H1 (cell line): ENCODE measurements around the gene SEMA4D. TPM values are rescaled to one million over a fixed set of nuclear protein-coding genes. Genes with fewer than 3 reads are reported as not detected.

Source experiments
- CTCF ChIA-PET: fragments of 300-600 bp; sonication (Branson Sonifier 250); formaldehyde crosslinking; loops from one replicate; lab custom pipeline; 2021; ENCODE audit not compliant: partially characterized antibody; lab: Charles Lee
- POLR2A ChIA-PET: fragments of 300-600 bp; sonication (Branson Sonifier 250); formaldehyde crosslinking; loops from one replicate; lab custom pipeline; 2021; ENCODE audit warnings: inconsistent platforms; ENCODE audit not compliant: partially characterized antibody; lab: Charles Lee
- DNase-seq, 2 experiments: peaks; one replicate each; pipeline versions ENCODE4 v3.0.0 to v3.0.0-alpha.2; 2010 to 2022; ENCODE audit warnings: low spot score in 2 of 2, low read depth in 1 of 2, mixed read lengths in 1 of 2
- FAIRE-seq: peaks from 2 replicates; lab custom pipeline; 2011; peaks lifted over from hg19 to GRCh38; lab: Jason Lieb, UNC
- H2AFZ ChIP-seq: 2 replicates; pipeline ENCODE4 v1.8.1; 2012; ENCODE audit warnings: low read length, inconsistent platforms
- H2AK5ac ChIP-seq: 2 replicates; pipeline ENCODE4 v1.6.1; 2013; ENCODE audit warnings: low read depth, low read length
- H2BK120ac ChIP-seq: replicated peaks from 2 replicates; pipeline ENCODE3; 2013; ENCODE audit warnings: low read depth, low read length, inconsistent platforms
- H2BK12ac ChIP-seq: 2 replicates; pipeline ENCODE4 v1.6.1; 2013; ENCODE audit warnings: low read depth, low read length
- H2BK15ac ChIP-seq: 2 replicates; pipeline ENCODE4 v1.6.1; 2013; ENCODE audit warnings: low read length
- H2BK20ac ChIP-seq: 2 replicates; pipeline ENCODE4 v1.6.1; 2013; ENCODE audit warnings: low read length
- H2BK5ac ChIP-seq: 2 replicates; pipeline ENCODE4 v1.6.1; 2013; ENCODE audit warnings: low read depth, low read length
- H3K14ac ChIP-seq: 2 replicates; pipeline ENCODE4 v1.6.1; 2013; ENCODE audit warnings: inconsistent platforms; ENCODE audit not compliant: insufficient read length
- H3K18ac ChIP-seq: 2 replicates; pipeline ENCODE4 v1.6.1; 2013; ENCODE audit warnings: low read length; ENCODE audit errors: extremely low read depth
- H3K23ac ChIP-seq: 2 replicates; pipeline ENCODE4 v1.6.1; 2013; ENCODE audit warnings: inconsistent platforms; ENCODE audit not compliant: insufficient read length
- H3K23me2 ChIP-seq: 2 replicates; pipeline ENCODE4 v1.6.1; 2013; ENCODE audit warnings: low read depth, low read length
- H3K27ac ChIP-seq: 2 replicates; pipeline ENCODE4 v1.6.1; 2011; ENCODE audit warnings: low read depth, low read length, inconsistent platforms
- H3K27me3 ChIP-seq, 4 experiments: replicated peaks in 1 of 4; 1 replicate in 1 of 4; 2 replicates in 3 of 4; pipeline versions ENCODE4 v1.6.1 to v1.8.1; 2011 to 2013; ENCODE audit warnings: low read length in 3 of 4, mild to moderate bottlenecking in 3 of 4, inconsistent platforms in 2 of 4, mixed read lengths in 2 of 4, moderate library complexity in 1 of 4; ENCODE audit not compliant: control insufficient read depth in 3 of 4, insufficient read depth in 3 of 4; ENCODE audit errors: extremely low read depth in 1 of 4
- H3K36me3 ChIP-seq, 4 experiments: 2 replicates each; pipeline versions ENCODE4 v1.6.1 to v1.8.1; 2011 to 2013; ENCODE audit warnings: mild to moderate bottlenecking in 4 of 4, low read length in 3 of 4, moderate library complexity in 2 of 4, control low read depth in 1 of 4, inconsistent platforms in 1 of 4; ENCODE audit not compliant: insufficient read depth in 4 of 4, control insufficient read depth in 2 of 4
- H3K4ac ChIP-seq: replicated peaks from 2 replicates; pipeline ENCODE3; 2013; ENCODE audit warnings: low read length, low read depth, mixed read lengths, inconsistent platforms; ENCODE audit not compliant: insufficient read length
- H3K4me1 ChIP-seq, 4 experiments: replicated peaks in 1 of 4; 1 replicate in 1 of 4; 2 replicates in 3 of 4; pipeline versions ENCODE4 v1.6.1 to v1.8.1; 2011 to 2013; ENCODE audit warnings: low read length in 3 of 4, inconsistent platforms in 2 of 4, mixed read lengths in 1 of 4; ENCODE audit not compliant: insufficient read depth in 4 of 4, control insufficient read depth in 3 of 4
- H3K4me2 ChIP-seq, 2 experiments: 2 replicates each; pipeline versions ENCODE4 v1.6.1 to v1.8.1; 2011 to 2013; ENCODE audit warnings: low read depth in 2 of 2, low read length in 2 of 2, control low read depth in 1 of 2, inconsistent platforms in 1 of 2, mild to moderate bottlenecking in 1 of 2; ENCODE audit not compliant: insufficient read depth in 1 of 2
- H3K4me3 ChIP-seq, 4 experiments: fragments of 200-600, 300-600 bp in 1 of 4; sonication (generic), shearing (Covaris generic), sonication (Bioruptor Twin) in 1 of 4; 2 replicates each; pipeline versions ENCODE4 v1.5.1 to v1.8.1; 2011 to 2016; ENCODE audit warnings: low read length in 4 of 4, low read depth in 3 of 4, control low read depth in 2 of 4, inconsistent platforms in 2 of 4, mild to moderate bottlenecking in 2 of 4, mixed read lengths in 1 of 4, moderate library complexity in 1 of 4; ENCODE audit not compliant: insufficient read depth in 2 of 4; ENCODE audit errors: extremely low read depth in 1 of 4
- H3K56ac ChIP-seq: replicated peaks from 2 replicates; pipeline ENCODE3; 2013; ENCODE audit warnings: low read depth, mild to moderate bottlenecking, mixed read lengths, low read length, inconsistent platforms; ENCODE audit not compliant: insufficient read length
- H3K79me1 ChIP-seq: 2 replicates; pipeline ENCODE4 v1.6.1; 2013; ENCODE audit warnings: low read depth, low read length, control low read depth
- H3K79me2 ChIP-seq, 2 experiments: 2 replicates each; pipeline versions ENCODE4 v1.6.1 to v1.8.1; 2012 to 2013; ENCODE audit warnings: low read length in 2 of 2, mild to moderate bottlenecking in 2 of 2, inconsistent platforms in 1 of 2; ENCODE audit not compliant: insufficient read depth in 2 of 2, control insufficient read depth in 1 of 2
- H3K9ac ChIP-seq, 4 experiments: replicated peaks in 1 of 4; 1 replicate in 1 of 4; 2 replicates in 3 of 4; pipeline versions ENCODE4 v1.6.1 to v1.8.1; 2011 to 2013; ENCODE audit warnings: low read depth in 3 of 4, low read length in 3 of 4, control low read depth in 2 of 4, mild to moderate bottlenecking in 2 of 4, moderate library complexity in 2 of 4, inconsistent platforms in 1 of 4; ENCODE audit errors: extremely low read depth in 1 of 4
- H3K9me3 ChIP-seq, 2 experiments: 2 replicates each; pipeline versions ENCODE4 v1.6.1 to v1.8.1; 2012 to 2013; ENCODE audit warnings: mild to moderate bottlenecking in 2 of 2, moderate library complexity in 2 of 2, control low read depth in 1 of 2, inconsistent platforms in 1 of 2, low read depth in 1 of 2, low read length in 1 of 2, mixed read lengths in 1 of 2; ENCODE audit not compliant: insufficient read depth in 2 of 2
- H4K20me1 ChIP-seq, 2 experiments: replicated peaks in 1 of 2; 2 replicates each; pipeline versions ENCODE3 to v1.8.1; 2011 to 2013; ENCODE audit warnings: inconsistent platforms in 2 of 2, low read length in 2 of 2, mild to moderate bottlenecking in 1 of 2; ENCODE audit not compliant: insufficient read depth in 2 of 2, control insufficient read depth in 1 of 2
- H4K5ac ChIP-seq: 2 replicates; pipeline ENCODE4 v1.6.1; 2013; ENCODE audit warnings: low read length, low read depth, mixed read lengths, inconsistent platforms; ENCODE audit not compliant: insufficient read length
- H4K8ac ChIP-seq: 2 replicates; pipeline ENCODE4 v1.8.0; 2013; ENCODE audit warnings: mild to moderate bottlenecking, moderate library complexity, low read length, inconsistent platforms; ENCODE audit not compliant: insufficient read depth; ENCODE audit errors: extremely low read depth
- H4K91ac ChIP-seq: replicated peaks from 2 replicates; pipeline ENCODE3; 2013; ENCODE audit warnings: low read length, mixed read lengths, inconsistent platforms; ENCODE audit not compliant: insufficient read length
- ASH2L ChIP-seq: fragments of 200-600, 300-600 bp; sonication (generic); IDR thresholded peaks from one replicate; pipeline ENCODE4 v1.7.1; 2017; ENCODE audit warnings: low read length
- EP300 ChIP-seq, 2 experiments: IDR thresholded peaks; 1 replicate in 1 of 2; 2 replicates in 1 of 2; pipeline ENCODE4 v1.6.1; 2011 to 2012; ENCODE audit warnings: low read depth in 2 of 2, low read length in 2 of 2, mild to moderate bottlenecking in 2 of 2, borderline replicate concordance in 1 of 2, inconsistent platforms in 1 of 2, moderate library complexity in 1 of 2
- WGBS, 2 experiments: shearing (Covaris generic) in 1 of 2; methylation state at CpG; one replicate each; pipeline versions ENCODE4 v1.1.6 to v1.1.7; 2013 to 2015; ENCODE audit warnings: low lambda C conversion rate in 2 of 2, mixed read lengths in 2 of 2, inconsistent platforms in 1 of 2, low coverage in 1 of 2, missing lambda C conversion rate in 1 of 2; ENCODE audit not compliant: insufficient replicate concordance in 2 of 2, insufficient coverage in 1 of 2, insufficient read length in 1 of 2; ENCODE audit errors: extremely low coverage in 1 of 2, missing lambda C conversion rate in 1 of 2; 5-methylcytosine and 5-hydroxymethylcytosine counted together
- long read RNA-seq, 2 experiments: library from RNA in 1 of 2; library from capped mRNA in 1 of 2; stranded (forward); transcript quantifications; one replicate each; pipeline ENCODE4 v2.0.0, GENCODE V29; 2021; ENCODE audit warnings: inconsistent platforms in 1 of 2
- polyA minus RNA-seq, 3 experiments: library from RNA; depleted of rRNA, polyadenylated mRNA; stranded (reverse); fragments of >200 nt; gene quantifications; 1 replicate in 2 of 3; 2 replicates in 1 of 3; pipeline ENCODE4 v1.2.3, GENCODE V29; 2011
- polyA plus RNA-seq, 7 experiments: library from polyadenylated mRNA; depleted of rRNA in 3 of 7; stranded (reverse) in 5 of 7; unstranded in 2 of 7; fragments of >200 nt in 5 of 7; fragments of 200-250 nt in 2 of 7; gene quantifications; 1 replicate in 5 of 7; 2 replicates in 1 of 7; 4 replicates in 1 of 7; pipeline versions ENCODE4 v1.2.1 to v1.2.3, GENCODE V29; 2011 to 2013; ENCODE audit warnings: missing spikeins in 2 of 7, mixed read lengths in 2 of 7
- total RNA-seq: library from RNA; stranded (reverse); fragmentation: NEBNext Ultra II Directional; extraction: Animal tissue kit (Norgen Biotek cat#: 25700); gene quantifications from 2 replicates; pipeline ENCODE4 v1.2.1, GENCODE V29; 2021

The SEMA4D gene
- total RNA-seq (63.1 and 70.4 TPM in 2 replicates), polyA plus RNA-seq (2011; rRNA removed) (21.0 and 34.3 TPM in 2 replicates), polyA minus RNA-seq (2011; rRNA and poly(A)+ RNA removed) (28.5 and 31.1 TPM in 2 replicates)
- 22.5 TPM for polyA plus RNA-seq (2011; cell fraction: cytosol; rRNA removed)
- 77.9 TPM for polyA plus RNA-seq (2011; cell fraction: nucleus; rRNA removed)
- 37.1 to 43.6 TPM (median 42.0 TPM) in 4 replicates for polyA plus RNA-seq (2012, experiment 1 of 2)
- polyA plus RNA-seq (2012, experiment 2 of 2): 17.8 TPM
- polyA plus RNA-seq (2013, experiment 1 of 2): 49.6 TPM
- polyA plus RNA-seq (2013, experiment 2 of 2): 47.0 TPM
- 39.3 TPM for polyA minus RNA-seq (2011; cell fraction: cytosol; rRNA and poly(A)+ RNA removed)
- 60.8 TPM for polyA minus RNA-seq (2011; cell fraction: nucleus; rRNA and poly(A)+ RNA removed)
- long read RNA-seq, experiment 1, full-length matches to known transcripts: 2 of 22 reads
- long read RNA-seq, experiment 1, partial matches to known transcripts: 2 of 22 reads
- long read RNA-seq, experiment 1, other reads (novel, unspliced or antisense): 18 of 22 reads
- long read RNA-seq, experiment 2, partial matches to known transcripts: 1 of 4 reads
- long read RNA-seq, experiment 2, other reads (novel, unspliced or antisense): 3 of 4 reads

GRCh38 chr9:89497978-89498851, at the start of gene SEMA4D:
Gene SEMA4D (minus strand): TSS chr9:89498113. CDS start chr9:89405456, 92,657 bp downstream.
- H3K9me3 ChIP-seq: no peaks in the 10 kb centered on the region
- H3K23me2 ChIP-seq: peaks cover 4% of the 10 kb centered on the region; the same call in 1 of the 2 replicates
- peak within 1 kb of the TSS; percentile 90; the same call in 1 of the 2 replicates for H2AK5ac ChIP-seq
- H2BK20ac ChIP-seq: peak within 1 kb of the TSS; percentile 82; the same call in 1 of the 2 replicates
- 45 to 100% methylated on average over 1 to 8 of the region's 42 CpGs for WGBS, 2 experiments
- peak within 1 kb of the TSS; percentile 99; the same call in 1 of the 2 replicates for H2BK15ac ChIP-seq
- no peak for FAIRE-seq
- TF ChIP-seq EP300 (IDR thresholded peaks at IDR 0.05; ENCODE audit: borderline replicate concordance in 1 of 2, low read depth in 2 of 2, low read length in 2 of 2): no peak
- TF ChIP-seq ASH2L: peak; percentile 28
- TF ChIP-seq, all 59 proteins: peak for 1
- Histone ChIP-seq H2BK120ac (no peak within 1 kb of the TSS), H3K4me2 (peak within 1 kb of the TSS; percentile 68 to 70), H3K79me2 (peaks cover 11 to 40% of the 10 kb centered on the region in 2 experiments), H2AFZ (peak within 1 kb of the TSS; percentile 76; the same call in 1 of the 2 replicates), H4K8ac (no peak within 1 kb of the TSS; the same call in 1 of the 2 replicates), H3K27me3 (no peaks in the 10 kb centered on the region), H3K36me3 (no peaks in the 10 kb centered on the region), H4K20me1 (peaks cover 7 to 19% of the 10 kb centered on the region in 2 experiments), H4K5ac (no peak within 1 kb of the TSS), H3K4me3 (peak within 1 kb of the TSS; percentile 55 to 90 (median 66)), H3K14ac (no peak within 1 kb of the TSS), H3K79me1 (peaks cover 8% of the 10 kb centered on the region), H2BK5ac (peak within 1 kb of the TSS; percentile 54; the same call in 1 of the 2 replicates), H3K27ac (peak within 1 kb of the TSS; percentile 12; the same call in 1 of the 2 replicates), H4K91ac (peak within 1 kb of the TSS; percentile 36), H2BK12ac (peak within 1 kb of the TSS; percentile 77; the same call in 1 of the 2 replicates), H3K9ac (peak within 1 kb of the TSS in 3 of 4 experiments; percentile 21 to 81 (median 51); a peak in 3 of 7 replicates), H3K4me1 (peaks cover 14 to 42% (median 28%) of the 10 kb centered on the region in 4 experiments), H3K23ac (no peak within 1 kb of the TSS), H3K56ac (peak within 1 kb of the TSS; percentile 35), H3K18ac (peak within 1 kb of the TSS; percentile 98), H3K4ac (peak within 1 kb of the TSS; percentile 7)
- DNase-seq: peak; percentile 21 to 78
- POLR2A ChIA-PET: no interaction called here
- CTCF ChIA-PET: interaction anchor here (0.9 to 1.7 kb wide), 3 partner anchors 60 to 69 kb away, joined by 3 to 8 read pairs (median 4); no protein-coding TSS in a partner anchor
